H9 (cell line): ENCODE measurements around the gene SDE2. TPM values are rescaled to one million over a fixed set of nuclear protein-coding genes. Genes with fewer than 3 reads are reported as not detected.
A peak's percentile ranks its signal among the peaks of the same experiment; 100 is the strongest.

ENCODE experiments used
- DNase-seq: peaks from one replicate; pipeline ENCODE4 v3.0.0-alpha.2; 2017
- H2AFZ ChIP-seq: one replicate; pipeline ENCODE4 v1.6.1; 2013; ENCODE audit warnings: mild to moderate bottlenecking, low read length, control low read depth, moderate library complexity
- H2AK5ac ChIP-seq: 2 replicates; pipeline ENCODE4 v1.6.1; 2013; ENCODE audit warnings: low read length, control low read depth, mixed read lengths; ENCODE audit not compliant: insufficient read length
- H2BK120ac ChIP-seq: one replicate; pipeline ENCODE4 v1.6.1; 2013; ENCODE audit warnings: low read depth, mild to moderate bottlenecking, low read length, control low read depth, inconsistent platforms; ENCODE audit not compliant: poor library complexity, severe bottlenecking
- H2BK12ac ChIP-seq: 2 replicates; pipeline ENCODE4 v1.6.1; 2013; ENCODE audit warnings: low read length, control low read depth, mixed read lengths, low read depth; ENCODE audit not compliant: insufficient read length
- H2BK15ac ChIP-seq: 2 replicates; pipeline ENCODE4 v1.6.1; 2013; ENCODE audit warnings: low read depth, low read length, control low read depth
- H2BK20ac ChIP-seq: one replicate; pipeline ENCODE4 v1.6.1; 2013; ENCODE audit warnings: low read depth, mild to moderate bottlenecking, low read length, control low read depth, inconsistent platforms; ENCODE audit not compliant: poor library complexity, severe bottlenecking
- H2BK5ac ChIP-seq: 2 replicates; pipeline ENCODE4 v1.6.1; 2013; ENCODE audit warnings: low read length, control low read depth, mixed read lengths; ENCODE audit not compliant: insufficient read length
- H3K14ac ChIP-seq: 2 replicates; pipeline ENCODE4 v1.6.1; 2013; ENCODE audit warnings: low read length, control low read depth; ENCODE audit not compliant: insufficient read depth
- H3K18ac ChIP-seq: 2 replicates; pipeline ENCODE4 v1.6.1; 2013; ENCODE audit warnings: low read depth, mild to moderate bottlenecking, mixed read lengths, low read length, control low read depth; ENCODE audit not compliant: insufficient read length
- H3K23ac ChIP-seq: 2 replicates; pipeline ENCODE4 v1.6.1; 2013; ENCODE audit warnings: low read length, control low read depth, mixed read lengths, low read depth; ENCODE audit not compliant: insufficient read length
- H3K23me2 ChIP-seq: 2 replicates; pipeline ENCODE4 v1.6.1; 2013; ENCODE audit warnings: low read depth, mild to moderate bottlenecking, mixed read lengths, low read length, control low read depth; ENCODE audit not compliant: insufficient read length, poor library complexity, severe bottlenecking
- H3K27ac ChIP-seq: 2 replicates; pipeline ENCODE4 v1.5.1; 2013; ENCODE audit warnings: low read length, control low read depth, mixed read lengths, low read depth; ENCODE audit not compliant: insufficient read length
- H3K27me3 ChIP-seq: 2 replicates; pipeline ENCODE4 v1.6.1; 2013; ENCODE audit warnings: low read length, control low read depth, inconsistent platforms; ENCODE audit not compliant: insufficient read depth
- H3K4ac ChIP-seq: 2 replicates; pipeline ENCODE4 v1.6.1; 2013; ENCODE audit warnings: low read depth, mild to moderate bottlenecking, control low read depth, inconsistent platforms, low read length, moderate library complexity
- H3K4me1 ChIP-seq: 2 replicates; pipeline ENCODE4 v1.6.1; 2013; ENCODE audit warnings: low read length, control low read depth, inconsistent platforms; ENCODE audit not compliant: insufficient read depth
- H3K4me2 ChIP-seq: 2 replicates; pipeline ENCODE4 v1.6.1; 2013; ENCODE audit warnings: low read length, control low read depth, mixed read lengths; ENCODE audit not compliant: insufficient read length, insufficient read depth
- H3K56ac ChIP-seq: 2 replicates; pipeline ENCODE4 v1.6.1; 2013; ENCODE audit warnings: low read depth, mild to moderate bottlenecking, mixed read lengths, low read length, control low read depth; ENCODE audit not compliant: insufficient read length
- H3K79me1 ChIP-seq: 2 replicates; pipeline ENCODE4 v1.6.1; 2013; ENCODE audit warnings: low read depth, mild to moderate bottlenecking, moderate library complexity, low read length, control low read depth, inconsistent platforms; ENCODE audit not compliant: insufficient read depth, poor library complexity, severe bottlenecking
- H3K79me2 ChIP-seq: 2 replicates; pipeline ENCODE4 v1.6.1; 2013; ENCODE audit warnings: low read length, control low read depth, inconsistent platforms; ENCODE audit not compliant: insufficient read depth
- H3K9ac ChIP-seq: 2 replicates; pipeline ENCODE4 v1.6.1; 2013; ENCODE audit warnings: low read length, control low read depth, mixed read lengths; ENCODE audit not compliant: insufficient read length; ENCODE audit errors: extremely low read depth
- H3K9me3 ChIP-seq: one replicate; pipeline ENCODE4 v1.6.1; 2013; ENCODE audit warnings: low read depth, low read length, inconsistent platforms; ENCODE audit not compliant: control insufficient read depth
- H3T11ph ChIP-seq: one replicate; pipeline ENCODE4 v1.6.1; 2013; ENCODE audit warnings: mild to moderate bottlenecking, low read length, control low read depth, inconsistent platforms
- H4K20me1 ChIP-seq: one replicate; pipeline ENCODE4 v1.6.1; 2013; ENCODE audit not compliant: control insufficient read depth, insufficient read length, insufficient read depth
- H4K5ac ChIP-seq: 2 replicates; pipeline ENCODE4 v1.6.1; 2013; ENCODE audit warnings: low read depth, mild to moderate bottlenecking, mixed read lengths, low read length, control low read depth; ENCODE audit not compliant: insufficient read length
- H4K8ac ChIP-seq: replicated peaks from 2 replicates; pipeline ENCODE4 v1.6.1; 2013; ENCODE audit warnings: low read length, control low read depth, mixed read lengths, low read depth; ENCODE audit not compliant: insufficient read length
- H4K91ac ChIP-seq: 2 replicates; pipeline ENCODE4 v1.6.1; 2013; ENCODE audit warnings: low read depth, mild to moderate bottlenecking, moderate library complexity, mixed read lengths, low read length, control low read depth; ENCODE audit not compliant: insufficient read length
- H3K27ac Mint-ChIP-seq, 3 experiments: 2 replicates in 2 of 3; 3 replicates in 1 of 3; pipeline ENCODE4 v1.8.0; 2020 to 2021; ENCODE audit warnings: mixed read lengths in 3 of 3, mild to moderate bottlenecking in 1 of 3, moderate library complexity in 1 of 3
- H3K27me3 Mint-ChIP-seq: 2 replicates; pipeline ENCODE4 v1.8.0; 2021; ENCODE audit warnings: low read depth, mild to moderate bottlenecking, moderate library complexity, mixed read lengths
- H3K36me3 Mint-ChIP-seq, 3 experiments: 2 replicates in 2 of 3; 3 replicates in 1 of 3; pipeline ENCODE4 v1.8.0; 2020 to 2021; ENCODE audit warnings: low read depth in 3 of 3, mixed read lengths in 3 of 3; ENCODE audit not compliant: insufficient read depth in 1 of 3
- H3K4me1 Mint-ChIP-seq, 2 experiments: 2 replicates each; pipeline ENCODE4 v1.8.0; 2020; ENCODE audit warnings: mixed read lengths in 2 of 2
- H3K4me3 Mint-ChIP-seq, 2 experiments: 2 replicates in 1 of 2; 3 replicates in 1 of 2; pipeline ENCODE4 v1.8.0; 2020 to 2021; ENCODE audit warnings: mild to moderate bottlenecking in 2 of 2, mixed read lengths in 2 of 2, moderate library complexity in 1 of 2
- H3K9me3 Mint-ChIP-seq, 2 experiments: 2 replicates in 1 of 2; 3 replicates in 1 of 2; pipeline ENCODE4 v1.8.0; 2020; ENCODE audit warnings: mild to moderate bottlenecking in 2 of 2, mixed read lengths in 2 of 2, moderate library complexity in 1 of 2
- WGBS: extraction: QIAGEN DNeasy Blood & Tissue Kit; methylation state at CpG from one replicate; pipeline ENCODE4 v1.1.7; 2013; ENCODE audit warnings: missing lambda C conversion rate, low lambda C conversion rate, mixed read lengths; ENCODE audit not compliant: insufficient read length; ENCODE audit errors: extremely low coverage; 5-methylcytosine and 5-hydroxymethylcytosine counted together
- total RNA-seq: library from RNA; stranded (reverse); gene quantifications from 2 replicates; pipeline ENCODE4 v1.2.1, GENCODE V29; 2021
- TF ChIP-seq, protein P1 (sequence below): fragments of 200-600 bp; sonication (generic); conservative IDR thresholded peaks from 3 replicates; pipeline ENCODE4 v1.8.0; 2021; ENCODE audit warnings: antibody characterized with exemption, mild to moderate bottlenecking

SDE2 gene
- total RNA-seq, 1 experiment from 2014 or later: 20.5 TPM

DNA sequence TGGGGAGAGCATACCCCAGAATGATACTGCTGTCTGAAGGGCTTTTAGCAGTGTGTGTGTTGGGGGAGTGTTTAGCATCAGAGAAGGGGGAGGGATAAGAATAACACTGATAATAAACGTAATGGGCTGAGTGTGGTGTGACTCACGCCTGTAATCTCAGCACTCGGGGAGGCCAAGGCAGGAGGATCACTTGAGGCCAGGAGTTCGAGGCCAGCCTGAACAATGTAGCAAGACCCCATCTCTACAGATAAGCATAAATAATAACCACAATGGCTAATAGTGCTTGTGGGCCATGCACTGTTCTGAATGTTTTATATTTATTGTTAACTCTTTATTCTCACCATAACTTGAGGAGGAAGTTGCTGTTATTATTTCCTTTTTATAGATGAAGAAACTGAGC is 55.6 kb downstream of the SDE2 start:
- no peak overlapping the region for H3K23ac ChIP-seq
- no peak overlapping the region for H3K9ac ChIP-seq
- no peak overlapping the region for H2BK15ac ChIP-seq
- TF ChIP-seq, protein P1, sequence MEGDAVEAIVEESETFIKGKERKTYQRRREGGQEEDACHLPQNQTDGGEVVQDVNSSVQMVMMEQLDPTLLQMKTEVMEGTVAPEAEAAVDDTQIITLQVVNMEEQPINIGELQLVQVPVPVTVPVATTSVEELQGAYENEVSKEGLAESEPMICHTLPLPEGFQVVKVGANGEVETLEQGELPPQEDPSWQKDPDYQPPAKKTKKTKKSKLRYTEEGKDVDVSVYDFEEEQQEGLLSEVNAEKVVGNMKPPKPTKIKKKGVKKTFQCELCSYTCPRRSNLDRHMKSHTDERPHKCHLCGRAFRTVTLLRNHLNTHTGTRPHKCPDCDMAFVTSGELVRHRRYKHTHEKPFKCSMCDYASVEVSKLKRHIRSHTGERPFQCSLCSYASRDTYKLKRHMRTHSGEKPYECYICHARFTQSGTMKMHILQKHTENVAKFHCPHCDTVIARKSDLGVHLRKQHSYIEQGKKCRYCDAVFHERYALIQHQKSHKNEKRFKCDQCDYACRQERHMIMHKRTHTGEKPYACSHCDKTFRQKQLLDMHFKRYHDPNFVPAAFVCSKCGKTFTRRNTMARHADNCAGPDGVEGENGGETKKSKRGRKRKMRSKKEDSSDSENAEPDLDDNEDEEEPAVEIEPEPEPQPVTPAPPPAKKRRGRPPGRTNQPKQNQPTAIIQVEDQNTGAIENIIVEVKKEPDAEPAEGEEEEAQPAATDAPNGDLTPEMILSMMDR: no peak
- no peak overlapping the region; a peak in 1 of 5 replicates for H3K4me3 Mint-ChIP-seq
- H3K27ac Mint-ChIP-seq: peak overlapping the region in 1 of 3 experiments; percentile 77; a peak in 1 of 7 replicates
- H3K27me3 Mint-ChIP-seq: peaks cover 8% of the 10 kb centered on the region
- DNase-seq: no peak
- no peak overlapping the region for H4K91ac ChIP-seq
- no peak overlapping the region for H3K27ac ChIP-seq
- no peaks in the 10 kb centered on the region for H3K79me1 ChIP-seq
- H3K4ac ChIP-seq: no peak overlapping the region
- no peak overlapping the region for H2BK12ac ChIP-seq
- no peak overlapping the region for H4K5ac ChIP-seq
- H2AFZ ChIP-seq: no peak overlapping the region
- no peak overlapping the region for H3K56ac ChIP-seq
- no peak overlapping the region for H3T11ph ChIP-seq
- H3K14ac ChIP-seq: no peak overlapping the region
- H3K18ac ChIP-seq: no peak overlapping the region
- no peaks in the 10 kb centered on the region; the same call in 1 of the 2 replicates for H3K27me3 ChIP-seq
- no peaks in the 10 kb centered on the region for H3K9me3 ChIP-seq
- no peak overlapping the region for H2AK5ac ChIP-seq
- no peak overlapping the region for H2BK120ac ChIP-seq
- peaks cover 22% of the 10 kb centered on the region; the same call in 1 of the 2 replicates for H3K4me1 ChIP-seq
- no peak overlapping the region for H4K8ac ChIP-seq
- peaks cover 50 to 59% of the 10 kb centered on the region in 2 experiments for H3K4me1 Mint-ChIP-seq
- WGBS: no CpG with 5 or more reads among the region's 4 CpGs
- no peaks in the 10 kb centered on the region for H3K23me2 ChIP-seq
- no peaks in the 10 kb centered on the region for H3K79me2 ChIP-seq
- H2BK20ac ChIP-seq: no peak overlapping the region
- no peak overlapping the region for H2BK5ac ChIP-seq
- no peaks in the 10 kb centered on the region for H4K20me1 ChIP-seq
- H3K4me2 ChIP-seq: no peak overlapping the region
- no peaks in the 10 kb centered on the region for H3K36me3 Mint-ChIP-seq
- no peaks in the 10 kb centered on the region; a peak in 2 of 5 replicates for H3K9me3 Mint-ChIP-seq
